HepG2 (cell line): Measurements from ENCODE around the gene DAB1.

Experiments
- AHDC1 ChIP-seq: sonication (generic); formaldehyde crosslinking; IDR thresholded peaks from 2 replicates; pipeline ENCODE4 v1.5.1; 2020; ENCODE audit warnings: mild to moderate bottlenecking, missing genetic modification reagents, borderline replicate concordance
- ARNT ChIP-seq: fragments of 450-650 bp; IDR thresholded peaks from 2 replicates; pipeline ENCODE4 v1.6.1; 2017
- CTCF ChIP-seq: sonication (generic); formaldehyde crosslinking; IDR thresholded peaks from 2 replicates; pipeline ENCODE4 v1.5.0; 2020; ENCODE audit warnings: mild to moderate bottlenecking, missing genetic modification reagents, moderate library complexity
- HINFP ChIP-seq: sonication (generic); formaldehyde crosslinking; IDR thresholded peaks from 2 replicates; pipeline ENCODE4 v1.4.0; 2020; ENCODE audit warnings: low read depth, mild to moderate bottlenecking, missing genetic modification reagents
- MAX ChIP-seq: IDR thresholded peaks from 2 replicates; pipeline ENCODE4 v1.6.1; 2012; ENCODE audit warnings: inconsistent platforms
- MNT ChIP-seq: fragments of 450-650 bp; IDR thresholded peaks from 2 replicates; pipeline ENCODE4 v1.6.1; 2016
- MXI1 ChIP-seq: IDR thresholded peaks from 3 replicates; pipeline ENCODE4 v1.6.1; 2012; ENCODE audit warnings: low read depth, low read length, inconsistent platforms, borderline replicate concordance
- POLR2AphosphoS5 ChIP-seq: IDR thresholded peaks from 2 replicates; pipeline ENCODE4 v1.6.1; 2012; ENCODE audit warnings: low read depth, low read length
- TAF1 ChIP-seq: sonication (generic); formaldehyde crosslinking; IDR thresholded peaks from 2 replicates; pipeline ENCODE4 v1.4.0; 2020; ENCODE audit warnings: missing genetic modification reagents
- ZC3H4 ChIP-seq: sonication (generic); formaldehyde crosslinking; IDR thresholded peaks from 2 replicates; pipeline ENCODE4 v1.4.0; 2020; ENCODE audit warnings: missing genetic modification reagents, borderline replicate concordance

GRCh38 chr1:57067863-57068262, 356.0 kb downstream of the DAB1 start:
- TF ChIP-seq POLR2AphosphoS5 (no peak), MAX (no peak), HINFP (CRISPR knock-in tag) (no peak), MNT (no peak), MXI1 (no peak), AHDC1 (no peak), TAF1 (no peak), ARNT (no peak), ZC3H4 (CRISPR knock-in tag) (no peak), CTCF (CRISPR knock-in tag) (no peak)
